Measurements from ENCODE around the gene EVA1A.

The EVA1A gene, protein sequence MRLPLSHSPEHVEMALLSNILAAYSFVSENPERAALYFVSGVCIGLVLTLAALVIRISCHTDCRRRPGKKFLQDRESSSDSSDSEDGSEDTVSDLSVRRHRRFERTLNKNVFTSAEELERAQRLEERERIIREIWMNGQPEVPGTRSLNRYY
- 0 reads per million in 3 donors for total RNA-seq

DNA sequence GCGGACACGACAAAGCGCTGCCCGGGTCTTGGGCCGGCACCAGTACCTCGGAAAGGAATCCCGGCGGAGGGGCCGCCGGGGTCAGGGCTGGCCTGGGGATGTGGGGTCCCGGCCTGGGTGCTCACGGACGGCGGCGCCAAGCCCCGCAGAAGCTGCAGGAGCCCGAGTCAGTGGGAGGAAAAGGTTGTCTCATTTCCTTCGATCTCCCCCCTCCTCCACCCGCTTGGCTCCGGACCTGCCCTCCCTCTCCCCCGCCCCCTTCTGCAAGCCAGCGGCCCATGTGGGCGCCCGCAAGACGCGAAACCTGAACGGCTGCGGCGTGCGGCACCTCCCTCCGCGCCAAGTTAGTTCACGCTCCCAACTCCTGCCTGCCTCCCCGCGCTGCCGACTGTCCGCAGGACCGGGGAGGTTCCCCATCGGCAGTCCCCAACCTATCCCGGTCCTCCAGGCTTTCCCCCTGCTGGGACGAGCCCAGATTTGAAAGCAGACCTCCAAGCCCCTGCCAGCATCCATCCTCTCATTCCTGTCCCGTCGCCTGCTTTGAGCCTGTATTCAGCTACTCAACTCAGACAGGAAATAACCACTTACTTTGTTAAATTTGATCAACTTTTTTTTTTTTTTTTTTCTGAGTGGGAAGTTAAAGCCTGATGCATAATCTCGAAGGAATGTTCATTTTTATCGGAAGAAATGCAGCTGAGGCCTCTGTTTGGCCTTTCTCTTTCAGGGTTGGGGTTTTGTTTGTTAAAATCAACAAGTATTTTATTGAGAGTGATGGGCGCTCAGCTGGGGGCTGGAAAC, at the start of gene EVA1A:
TSS of gene EVA1A (minus strand) at position 172 of the 798 bp plus-strand sequence. CDS start 42,799 bp downstream, outside the sequence.
- no peaks in the 10 kb centered on the region for H3K9me3 ChIP-seq (ENCODE audit: control insufficient read depth, low read length)
- no peaks in the 10 kb centered on the region for H3K27me3 ChIP-seq (replicated peaks; ENCODE audit: control insufficient read depth, insufficient read depth, low read length, poor library complexity, severe bottlenecking)
- H3K27ac ChIP-seq (ENCODE audit: insufficient read depth, low read length, poor library complexity, severe bottlenecking) = no peak within 1 kb of the TSS
- H3K4me1 ChIP-seq (ENCODE audit: control insufficient read depth, insufficient read depth, low read length, poor library complexity, severe bottlenecking) = peaks cover 6% of the 10 kb centered on the region
- peak within 1 kb of the TSS; percentile 27 for H3K4me3 ChIP-seq (ENCODE audit: insufficient read depth, low read depth, low read length, poor library complexity, severe bottlenecking)
- no peaks in the 10 kb centered on the region for H3K36me3 ChIP-seq (ENCODE audit: control insufficient read depth, insufficient read depth, low read length)
- no peak for DNase-seq

DNA sequence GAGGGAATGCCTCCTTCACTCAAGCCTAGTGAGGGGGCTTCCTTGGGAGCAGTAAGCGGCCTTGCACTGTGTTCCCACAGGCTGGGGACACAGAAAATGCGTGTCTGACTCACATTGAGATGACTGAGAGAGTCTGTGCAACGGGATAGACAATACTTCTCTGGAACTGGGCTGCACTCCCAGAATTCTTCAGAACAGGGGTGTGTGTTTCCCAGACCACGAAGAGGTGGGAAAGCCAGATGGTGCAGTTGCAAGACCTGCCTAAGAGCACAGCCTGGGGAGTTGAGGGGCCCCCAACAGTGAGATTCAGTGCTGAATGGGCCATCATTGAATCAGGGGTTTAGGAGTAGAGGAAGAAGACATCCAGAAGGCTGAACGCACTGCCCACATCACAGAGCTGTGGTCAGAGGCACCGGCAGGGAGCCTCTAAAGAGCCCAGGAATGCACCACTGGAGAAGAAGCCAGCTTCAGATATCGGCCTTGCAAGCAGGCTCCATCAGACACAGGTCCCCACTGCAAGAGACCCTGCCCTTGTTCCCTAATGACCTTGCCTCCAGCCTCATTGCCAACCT, 49.3 kb upstream of the EVA1A start:
- Histone ChIP-seq H3K27ac (ENCODE audit: insufficient read depth, low read length, poor library complexity, severe bottlenecking) (no peak overlapping the region), H3K27me3 (replicated peaks; ENCODE audit: control insufficient read depth, insufficient read depth, low read length, poor library complexity, severe bottlenecking) (peaks cover 21% of the 10 kb centered on the region), H3K4me3 (ENCODE audit: insufficient read depth, low read depth, low read length, poor library complexity, severe bottlenecking) (no peak overlapping the region), H3K9me3 (ENCODE audit: control insufficient read depth, low read length) (no peaks in the 10 kb centered on the region), H3K36me3 (ENCODE audit: control insufficient read depth, insufficient read depth, low read length) (no peaks in the 10 kb centered on the region), H3K4me1 (ENCODE audit: control insufficient read depth, insufficient read depth, low read length, poor library complexity, severe bottlenecking) (peaks cover 3% of the 10 kb centered on the region)
- DNase-seq = no peak

DNA sequence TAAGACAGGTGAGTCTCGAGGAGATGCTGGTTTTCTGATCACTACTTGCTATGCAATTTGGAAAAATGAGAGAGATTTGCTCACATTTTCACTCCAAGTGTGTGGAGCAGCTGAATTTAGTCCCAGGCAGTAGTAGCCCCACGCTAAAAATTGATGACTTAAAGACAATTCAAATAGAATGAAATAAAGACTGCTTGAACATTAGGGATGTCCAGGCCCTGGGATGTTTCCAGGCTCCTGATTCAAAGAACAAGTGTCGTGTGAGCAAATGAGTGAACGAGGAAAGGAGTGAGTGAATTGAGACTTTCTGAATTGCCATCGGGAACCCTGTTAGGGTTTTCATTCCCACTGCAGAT, 48.6 kb upstream of the EVA1A start:
- DNase-seq = no peak
- H3K4me3 ChIP-seq (ENCODE audit: insufficient read depth, low read depth, low read length, poor library complexity, severe bottlenecking) = no peak overlapping the region
- H3K36me3 ChIP-seq (ENCODE audit: control insufficient read depth, insufficient read depth, low read length) = no peaks in the 10 kb centered on the region
- no peaks in the 10 kb centered on the region for H3K9me3 ChIP-seq (ENCODE audit: control insufficient read depth, low read length)
- H3K27me3 ChIP-seq (replicated peaks; ENCODE audit: control insufficient read depth, insufficient read depth, low read length, poor library complexity, severe bottlenecking) = peaks cover 21% of the 10 kb centered on the region
- H3K27ac ChIP-seq (ENCODE audit: insufficient read depth, low read length, poor library complexity, severe bottlenecking) = no peak overlapping the region
- peaks cover 3% of the 10 kb centered on the region for H3K4me1 ChIP-seq (ENCODE audit: control insufficient read depth, insufficient read depth, low read length, poor library complexity, severe bottlenecking)

DNA sequence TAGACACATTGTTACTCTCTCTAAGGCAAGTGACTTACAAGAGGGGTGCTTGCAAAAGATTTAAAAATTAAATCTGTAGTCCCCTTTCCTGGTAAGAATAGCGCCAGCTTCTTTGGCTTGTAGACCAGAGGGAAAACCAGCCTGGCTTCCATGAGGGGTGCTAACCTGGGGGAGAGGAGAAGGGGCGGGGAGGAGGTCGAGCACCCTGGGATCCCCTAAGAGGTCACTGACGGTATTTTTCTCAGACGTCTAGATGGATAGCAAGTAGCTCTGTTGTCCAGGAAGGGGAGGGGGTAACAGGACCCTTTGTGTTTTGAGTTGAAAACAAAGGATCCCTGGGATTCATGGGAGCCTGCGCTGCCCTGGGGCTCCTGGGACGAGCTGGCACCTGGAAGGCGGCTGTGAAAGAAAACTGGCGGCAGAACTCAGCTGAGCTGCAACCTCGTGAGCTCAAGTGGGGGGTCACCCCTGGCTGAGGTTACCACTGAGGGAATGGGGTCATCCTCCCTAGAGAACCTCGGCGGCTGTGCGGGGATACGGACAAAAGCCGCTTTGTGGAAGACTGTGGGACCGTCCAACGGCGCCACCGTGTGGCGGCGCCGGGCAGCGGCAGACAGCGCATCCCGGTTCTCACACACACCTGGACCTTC, 48.1 kb upstream of the EVA1A start:
- Histone ChIP-seq H3K27ac (ENCODE audit: insufficient read depth, low read length, poor library complexity, severe bottlenecking) (no peak overlapping the region), H3K27me3 (replicated peaks; ENCODE audit: control insufficient read depth, insufficient read depth, low read length, poor library complexity, severe bottlenecking) (peaks cover 21% of the 10 kb centered on the region), H3K36me3 (ENCODE audit: control insufficient read depth, insufficient read depth, low read length) (no peaks in the 10 kb centered on the region), H3K4me1 (ENCODE audit: control insufficient read depth, insufficient read depth, low read length, poor library complexity, severe bottlenecking) (peaks cover 3% of the 10 kb centered on the region), H3K9me3 (ENCODE audit: control insufficient read depth, low read length) (no peaks in the 10 kb centered on the region), H3K4me3 (ENCODE audit: insufficient read depth, low read depth, low read length, poor library complexity, severe bottlenecking) (peak overlapping the region; percentile 22)
- peak in 1 of 3 donors; percentile 18 for DNase-seq

DNA sequence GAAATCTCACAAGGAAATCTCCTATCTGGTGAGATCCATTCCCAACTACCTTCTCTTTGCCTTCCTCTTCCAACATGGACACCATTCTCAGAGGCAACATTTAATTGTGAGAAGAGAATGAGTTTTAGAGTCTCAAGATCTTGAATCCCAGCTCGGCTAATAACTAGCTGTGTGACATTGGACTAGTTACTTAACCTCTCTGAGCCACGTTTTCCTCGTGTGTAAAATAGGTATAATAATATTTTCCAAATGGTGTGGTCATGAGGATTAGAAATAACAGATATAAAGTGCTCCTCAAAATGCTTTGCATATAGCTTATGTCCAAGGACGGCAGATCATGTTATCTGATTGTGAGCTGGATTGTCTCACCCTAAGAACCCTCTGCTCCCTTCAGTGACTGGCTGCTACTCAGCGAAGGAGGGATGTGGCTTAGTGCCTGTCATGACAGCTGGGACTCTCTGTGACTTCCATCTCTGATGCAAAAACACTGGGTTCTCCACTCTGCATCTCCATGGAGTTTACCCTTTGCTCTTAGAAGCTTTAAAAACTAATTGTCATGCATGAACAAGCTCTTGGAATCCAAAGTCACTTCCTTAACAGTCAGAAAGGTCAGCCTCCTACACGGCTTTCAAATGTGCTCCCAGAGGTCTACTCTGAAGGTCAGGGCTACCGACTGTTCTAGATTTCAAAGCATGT, 47.4 kb upstream of the EVA1A start:
- Histone ChIP-seq H3K9me3 (ENCODE audit: control insufficient read depth, low read length) (no peaks in the 10 kb centered on the region), H3K36me3 (ENCODE audit: control insufficient read depth, insufficient read depth, low read length) (no peaks in the 10 kb centered on the region), H3K4me3 (ENCODE audit: insufficient read depth, low read depth, low read length, poor library complexity, severe bottlenecking) (no peak overlapping the region), H3K27me3 (replicated peaks; ENCODE audit: control insufficient read depth, insufficient read depth, low read length, poor library complexity, severe bottlenecking) (peaks cover 21% of the 10 kb centered on the region), H3K4me1 (ENCODE audit: control insufficient read depth, insufficient read depth, low read length, poor library complexity, severe bottlenecking) (peaks cover 3% of the 10 kb centered on the region), H3K27ac (ENCODE audit: insufficient read depth, low read length, poor library complexity, severe bottlenecking) (no peak overlapping the region)
- DNase-seq = no peak

DNA sequence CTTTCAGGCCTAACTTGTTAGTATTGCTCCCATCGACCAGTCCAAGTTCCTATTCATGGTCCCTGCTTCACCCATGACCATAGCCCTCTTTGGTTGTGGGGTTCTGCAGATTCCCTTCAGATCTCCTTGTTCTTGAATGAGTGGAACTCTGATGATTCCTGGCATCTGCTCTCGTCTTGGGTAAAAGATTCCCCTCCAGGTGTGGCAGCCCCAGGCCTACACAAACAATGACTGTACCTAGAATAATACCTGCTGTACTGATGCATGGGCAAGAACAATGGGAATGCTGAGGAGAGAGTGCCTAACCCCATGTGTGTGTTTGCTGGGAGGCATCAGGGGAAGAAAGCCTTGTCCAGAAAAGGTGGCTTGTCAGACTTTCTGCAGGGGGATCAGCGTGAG, 46.7 kb upstream of the EVA1A start:
- Histone ChIP-seq H3K9me3 (ENCODE audit: control insufficient read depth, low read length) (no peaks in the 10 kb centered on the region), H3K36me3 (ENCODE audit: control insufficient read depth, insufficient read depth, low read length) (no peaks in the 10 kb centered on the region), H3K27ac (ENCODE audit: insufficient read depth, low read length, poor library complexity, severe bottlenecking) (no peak overlapping the region), H3K4me3 (ENCODE audit: insufficient read depth, low read depth, low read length, poor library complexity, severe bottlenecking) (no peak overlapping the region), H3K27me3 (replicated peaks; ENCODE audit: control insufficient read depth, insufficient read depth, low read length, poor library complexity, severe bottlenecking) (peaks cover 21% of the 10 kb centered on the region), H3K4me1 (ENCODE audit: control insufficient read depth, insufficient read depth, low read length, poor library complexity, severe bottlenecking) (peaks cover 3% of the 10 kb centered on the region)
- no peak for DNase-seq

DNA sequence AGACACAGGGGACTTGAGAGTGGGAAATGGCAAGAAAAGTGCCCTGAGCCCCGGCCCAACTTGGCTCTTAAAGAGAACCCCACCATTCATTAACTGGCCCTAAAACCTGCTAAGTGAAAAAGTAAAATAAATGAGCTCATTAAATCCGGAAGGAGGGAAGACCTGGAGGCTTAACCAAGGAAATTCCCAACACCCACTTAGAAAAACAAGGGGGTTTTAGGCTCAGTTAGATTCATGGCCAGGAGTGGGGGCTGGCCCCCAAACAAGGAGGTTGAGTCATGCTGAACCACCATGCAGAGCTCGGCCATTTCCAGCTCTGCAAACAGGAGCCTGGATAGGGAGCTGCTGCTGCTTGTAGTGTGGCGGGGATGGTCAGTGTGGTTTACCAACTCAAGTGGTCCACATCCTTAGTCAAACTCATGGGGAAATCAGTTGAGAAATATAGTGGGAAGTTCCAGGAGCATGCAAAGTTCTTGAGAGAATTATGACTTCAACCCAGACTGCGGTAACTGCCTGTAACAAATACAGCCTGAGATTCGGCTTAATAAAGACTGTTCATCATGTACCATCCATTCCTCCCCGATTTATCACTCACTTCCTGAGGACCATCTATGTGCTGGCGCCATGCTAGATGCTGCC, 46.1 kb upstream of the EVA1A start:
- H3K4me1 ChIP-seq (ENCODE audit: control insufficient read depth, insufficient read depth, low read length, poor library complexity, severe bottlenecking) = peaks cover 3% of the 10 kb centered on the region
- no peak overlapping the region for H3K4me3 ChIP-seq (ENCODE audit: insufficient read depth, low read depth, low read length, poor library complexity, severe bottlenecking)
- H3K27ac ChIP-seq (ENCODE audit: insufficient read depth, low read length, poor library complexity, severe bottlenecking) = no peak overlapping the region
- no peaks in the 10 kb centered on the region for H3K36me3 ChIP-seq (ENCODE audit: control insufficient read depth, insufficient read depth, low read length)
- peaks cover 21% of the 10 kb centered on the region for H3K27me3 ChIP-seq (replicated peaks; ENCODE audit: control insufficient read depth, insufficient read depth, low read length, poor library complexity, severe bottlenecking)
- no peaks in the 10 kb centered on the region for H3K9me3 ChIP-seq (ENCODE audit: control insufficient read depth, low read length)
- no peak for DNase-seq

DNA sequence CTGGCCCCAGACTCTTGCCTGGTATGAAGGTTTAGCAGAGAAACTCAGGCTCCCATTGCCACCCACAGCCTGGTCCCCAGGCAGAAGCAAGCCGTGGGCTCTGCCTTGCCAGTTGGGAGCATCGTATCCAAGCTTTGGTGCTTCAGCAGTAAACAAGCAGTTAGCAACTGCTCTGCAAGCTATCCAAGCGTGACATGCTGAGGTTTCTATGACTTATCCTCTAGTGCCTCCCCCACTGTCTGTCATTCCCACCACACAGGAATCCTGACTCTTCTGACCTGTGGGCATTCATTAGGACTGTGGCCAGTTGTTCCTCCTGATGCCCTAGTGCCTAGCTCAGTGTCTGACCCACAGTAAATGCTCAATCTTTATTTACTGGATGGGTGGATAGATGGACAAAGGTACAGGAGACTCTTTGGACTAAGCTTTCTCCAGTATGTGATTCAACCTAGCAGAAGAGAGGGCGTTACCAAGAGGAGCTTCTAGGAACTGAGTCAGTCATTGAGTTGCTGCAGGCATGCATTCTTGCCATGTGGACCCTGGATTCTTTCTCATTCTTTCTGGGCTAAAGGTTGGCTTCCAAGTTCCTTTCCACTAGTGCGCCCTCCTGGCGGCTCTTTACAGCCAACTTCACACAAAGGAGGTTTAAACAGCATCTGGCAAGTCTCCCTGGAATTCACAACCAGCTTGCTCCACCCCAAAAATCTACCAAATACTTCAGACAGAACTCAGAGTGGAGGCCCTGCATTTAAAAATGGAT, 45.2 kb upstream of the EVA1A start:
- DNase-seq = no peak
- Histone ChIP-seq H3K4me1 (ENCODE audit: control insufficient read depth, insufficient read depth, low read length, poor library complexity, severe bottlenecking) (peaks cover 3% of the 10 kb centered on the region), H3K36me3 (ENCODE audit: control insufficient read depth, insufficient read depth, low read length) (no peaks in the 10 kb centered on the region), H3K27ac (ENCODE audit: insufficient read depth, low read length, poor library complexity, severe bottlenecking) (no peak overlapping the region), H3K27me3 (replicated peaks; ENCODE audit: control insufficient read depth, insufficient read depth, low read length, poor library complexity, severe bottlenecking) (peaks cover 21% of the 10 kb centered on the region), H3K9me3 (ENCODE audit: control insufficient read depth, low read length) (no peaks in the 10 kb centered on the region), H3K4me3 (ENCODE audit: insufficient read depth, low read depth, low read length, poor library complexity, severe bottlenecking) (no peak overlapping the region)

DNA sequence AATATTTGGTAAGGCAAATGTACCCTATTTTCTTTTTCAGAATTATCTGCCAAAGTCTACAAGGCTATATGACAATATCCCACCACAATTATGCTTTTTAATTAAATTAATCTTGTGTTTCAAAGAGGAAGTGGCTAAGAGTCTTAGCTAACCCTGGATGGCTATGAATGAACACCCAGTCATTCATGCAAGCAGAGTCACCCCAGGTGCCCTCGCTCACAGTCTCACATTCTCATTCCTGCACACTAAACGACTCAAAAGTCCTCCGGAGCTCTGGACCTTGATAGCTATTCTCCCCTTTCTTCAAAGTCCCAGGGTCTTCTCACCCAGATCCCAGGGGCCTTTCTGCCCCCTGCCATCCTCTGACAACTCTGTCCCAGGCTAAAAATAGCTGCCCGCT, 43.7 kb upstream of the EVA1A start:
- no peak overlapping the region for H3K27ac ChIP-seq (ENCODE audit: insufficient read depth, low read length, poor library complexity, severe bottlenecking)
- H3K27me3 ChIP-seq (replicated peaks; ENCODE audit: control insufficient read depth, insufficient read depth, low read length, poor library complexity, severe bottlenecking) = peaks cover 20% of the 10 kb centered on the region
- DNase-seq = no peak
- no peaks in the 10 kb centered on the region for H3K36me3 ChIP-seq (ENCODE audit: control insufficient read depth, insufficient read depth, low read length)
- no peak overlapping the region for H3K4me3 ChIP-seq (ENCODE audit: insufficient read depth, low read depth, low read length, poor library complexity, severe bottlenecking)
- peaks cover 3% of the 10 kb centered on the region for H3K4me1 ChIP-seq (ENCODE audit: control insufficient read depth, insufficient read depth, low read length, poor library complexity, severe bottlenecking)
- no peaks in the 10 kb centered on the region for H3K9me3 ChIP-seq (ENCODE audit: control insufficient read depth, low read length)

Measured in effector memory CD4-positive, alpha-beta T cell (primary cell).